ENCODE data around the gene TMC8. TPM values are rescaled to one million over a fixed set of nuclear protein-coding genes. Genes with fewer than 3 reads are reported as not detected.

Gene TMC8
- total and polyA plus RNA-seq, 2 experiments from 2014 or later, result 1.2 to 1.3 TPM

GRCh38 chr17:78147315-78147998 lies 16.9 kb downstream of the TMC8 start:
- no peak for TF ChIP-seq ZNF462 (CRISPR knock-in tag; IDR thresholded peaks at IDR 0.05)
- TF ChIP-seq JUNB (IDR thresholded peaks at IDR 0.05; ENCODE audit: unreplicated experiment), result no peak
- no peak for TF ChIP-seq NANOG (IDR thresholded peaks at IDR 0.05; ENCODE audit: borderline replicate concordance)
- TF ChIP-seq STAT1 (IDR thresholded peaks at IDR 0.05; ENCODE audit: unreplicated experiment), result no peak
- no peak for TF ChIP-seq EZH2 (IDR thresholded peaks at IDR 0.05; ENCODE audit: low read depth, unreplicated experiment)
- no peak for TF ChIP-seq ZNF114 (CRISPR knock-in tag; IDR thresholded peaks at IDR 0.05)
- TF ChIP-seq CTCF (conservative IDR thresholded peaks at IDR 0.05; ENCODE audit: low read depth in 2 of 2), result no peak
- TF ChIP-seq ZNF331 (CRISPR knock-in tag; IDR thresholded peaks at IDR 0.05; ENCODE audit: low read depth), result no peak
- no peak for TF ChIP-seq ETS1 (IDR thresholded peaks at IDR 0.05)
- no peak for TF ChIP-seq EZH2phosphoT487 (IDR thresholded peaks at IDR 0.05; ENCODE audit: unreplicated experiment)
- TF ChIP-seq CREB1 (CRISPR knock-in tag; IDR thresholded peaks at IDR 0.05; ENCODE audit: low read depth), result no peak
- no peak for TF ChIP-seq POLR2AphosphoS5 (IDR thresholded peaks at IDR 0.05; ENCODE audit: low read depth)
- TF ChIP-seq REST (IDR thresholded peaks at IDR 0.05; ENCODE audit: unreplicated experiment), result no peak
- H3K27me3 ChIP-seq (ENCODE audit: insufficient read depth), result no peaks in the 10 kb centered on the region
- H3K79me2 ChIP-seq (replicated peaks; ENCODE audit: insufficient read depth), result no peaks in the 10 kb centered on the region
- H3K9me2 ChIP-seq (ENCODE audit: insufficient read depth), result no peaks in the 10 kb centered on the region
- Mint-ChIP-seq H3K4me1 (peaks cover 5% of the 10 kb centered on the region; the same call in 1 of the 3 replicates), H3K27me3 (ENCODE audit: insufficient read depth, low read depth, poor library complexity) (peaks cover 2% of the 10 kb centered on the region), H3K9me3 (no peaks in the 10 kb centered on the region; the same call in 2 of the 3 replicates), H3K4me3 (no peak overlapping the region), H3K27ac (no peak overlapping the region), H3K36me3 (ENCODE audit: low read depth) (no peaks in the 10 kb centered on the region)
- H3F3A ChIP-seq (replicated peaks; ENCODE audit: low read depth), result no peaks in the 10 kb centered on the region
- no peaks in the 10 kb centered on the region for H3K4me1 ChIP-seq (ENCODE audit: insufficient read depth)
- no peak overlapping the region for H3K27ac ChIP-seq (ENCODE audit: low read depth)
- no peaks in the 10 kb centered on the region for H3K36me3 ChIP-seq (ENCODE audit: insufficient read depth)
- DNase-seq (ENCODE audit: low spot score) (no peak), ATAC-seq (no peak)
- peak overlapping the region; percentile 72; the same call in 1 of the 2 replicates for H2AFZ ChIP-seq
- no peaks in the 10 kb centered on the region for H4K20me1 ChIP-seq (replicated peaks; ENCODE audit: insufficient read depth)
- H3K4me2 ChIP-seq, result no peak overlapping the region
- H3K4me3 ChIP-seq, result no peak overlapping the region

Measured in GM23338 (cell line).